ENCODE data around the gene MIB1.

DNA sequence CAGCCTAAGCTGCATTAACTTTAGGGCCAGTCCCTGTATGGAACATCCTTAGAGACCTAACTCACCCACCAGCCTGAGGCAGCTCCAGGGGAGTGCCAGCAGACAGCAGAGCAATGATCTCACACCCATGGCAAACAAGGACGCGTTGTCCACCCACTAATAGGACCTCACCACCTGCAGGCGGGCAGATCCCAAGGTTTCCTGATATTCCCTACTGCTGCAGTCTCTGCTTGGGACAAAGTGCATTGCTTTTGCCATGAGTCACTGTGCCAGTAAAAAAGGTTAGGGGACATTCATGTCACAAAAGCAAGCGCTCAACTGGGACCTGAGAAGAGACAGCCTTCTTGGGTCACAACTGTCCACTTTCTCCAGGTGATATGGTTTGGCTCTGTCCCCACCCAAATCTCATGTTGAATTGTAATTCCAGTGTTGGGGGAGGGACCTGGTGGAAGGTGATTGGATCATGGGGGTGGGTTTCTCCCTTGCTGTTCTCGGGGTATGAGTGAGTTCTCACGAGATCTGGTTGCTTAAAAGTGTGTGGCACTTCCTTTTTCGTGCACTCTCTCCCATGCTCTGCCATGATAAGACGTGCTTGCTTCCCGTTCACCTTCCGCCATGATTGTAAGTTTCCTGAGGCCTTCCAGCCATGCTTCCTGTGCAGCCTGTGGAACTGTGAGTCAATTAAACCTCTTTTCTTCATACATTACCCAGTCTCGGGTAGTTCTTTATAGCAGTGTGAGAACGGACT is 160.2 kb downstream of the MIB1 start:
- TF ChIP-seq, protein P1, sequence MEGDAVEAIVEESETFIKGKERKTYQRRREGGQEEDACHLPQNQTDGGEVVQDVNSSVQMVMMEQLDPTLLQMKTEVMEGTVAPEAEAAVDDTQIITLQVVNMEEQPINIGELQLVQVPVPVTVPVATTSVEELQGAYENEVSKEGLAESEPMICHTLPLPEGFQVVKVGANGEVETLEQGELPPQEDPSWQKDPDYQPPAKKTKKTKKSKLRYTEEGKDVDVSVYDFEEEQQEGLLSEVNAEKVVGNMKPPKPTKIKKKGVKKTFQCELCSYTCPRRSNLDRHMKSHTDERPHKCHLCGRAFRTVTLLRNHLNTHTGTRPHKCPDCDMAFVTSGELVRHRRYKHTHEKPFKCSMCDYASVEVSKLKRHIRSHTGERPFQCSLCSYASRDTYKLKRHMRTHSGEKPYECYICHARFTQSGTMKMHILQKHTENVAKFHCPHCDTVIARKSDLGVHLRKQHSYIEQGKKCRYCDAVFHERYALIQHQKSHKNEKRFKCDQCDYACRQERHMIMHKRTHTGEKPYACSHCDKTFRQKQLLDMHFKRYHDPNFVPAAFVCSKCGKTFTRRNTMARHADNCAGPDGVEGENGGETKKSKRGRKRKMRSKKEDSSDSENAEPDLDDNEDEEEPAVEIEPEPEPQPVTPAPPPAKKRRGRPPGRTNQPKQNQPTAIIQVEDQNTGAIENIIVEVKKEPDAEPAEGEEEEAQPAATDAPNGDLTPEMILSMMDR (conservative IDR thresholded peaks at IDR 0.05; ENCODE audit: low read depth in 2 of 2) = no peak
- TF ChIP-seq EZH2phosphoT487 (IDR thresholded peaks at IDR 0.05; ENCODE audit: unreplicated experiment) (no peak), POLR2AphosphoS5 (IDR thresholded peaks at IDR 0.05; ENCODE audit: low read depth) (no peak), EZH2 (IDR thresholded peaks at IDR 0.05; ENCODE audit: low read depth, unreplicated experiment) (no peak)
- TF ChIP-seq, protein P2, sequence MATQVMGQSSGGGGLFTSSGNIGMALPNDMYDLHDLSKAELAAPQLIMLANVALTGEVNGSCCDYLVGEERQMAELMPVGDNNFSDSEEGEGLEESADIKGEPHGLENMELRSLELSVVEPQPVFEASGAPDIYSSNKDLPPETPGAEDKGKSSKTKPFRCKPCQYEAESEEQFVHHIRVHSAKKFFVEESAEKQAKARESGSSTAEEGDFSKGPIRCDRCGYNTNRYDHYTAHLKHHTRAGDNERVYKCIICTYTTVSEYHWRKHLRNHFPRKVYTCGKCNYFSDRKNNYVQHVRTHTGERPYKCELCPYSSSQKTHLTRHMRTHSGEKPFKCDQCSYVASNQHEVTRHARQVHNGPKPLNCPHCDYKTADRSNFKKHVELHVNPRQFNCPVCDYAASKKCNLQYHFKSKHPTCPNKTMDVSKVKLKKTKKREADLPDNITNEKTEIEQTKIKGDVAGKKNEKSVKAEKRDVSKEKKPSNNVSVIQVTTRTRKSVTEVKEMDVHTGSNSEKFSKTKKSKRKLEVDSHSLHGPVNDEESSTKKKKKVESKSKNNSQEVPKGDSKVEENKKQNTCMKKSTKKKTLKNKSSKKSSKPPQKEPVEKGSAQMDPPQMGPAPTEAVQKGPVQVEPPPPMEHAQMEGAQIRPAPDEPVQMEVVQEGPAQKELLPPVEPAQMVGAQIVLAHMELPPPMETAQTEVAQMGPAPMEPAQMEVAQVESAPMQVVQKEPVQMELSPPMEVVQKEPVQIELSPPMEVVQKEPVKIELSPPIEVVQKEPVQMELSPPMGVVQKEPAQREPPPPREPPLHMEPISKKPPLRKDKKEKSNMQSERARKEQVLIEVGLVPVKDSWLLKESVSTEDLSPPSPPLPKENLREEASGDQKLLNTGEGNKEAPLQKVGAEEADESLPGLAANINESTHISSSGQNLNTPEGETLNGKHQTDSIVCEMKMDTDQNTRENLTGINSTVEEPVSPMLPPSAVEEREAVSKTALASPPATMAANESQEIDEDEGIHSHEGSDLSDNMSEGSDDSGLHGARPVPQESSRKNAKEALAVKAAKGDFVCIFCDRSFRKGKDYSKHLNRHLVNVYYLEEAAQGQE (IDR thresholded peaks at IDR 0.05; ENCODE audit: unreplicated experiment) = no peak

All from GM23338 (cell line).